OCI-LY7 (cell line): Measurements from ENCODE around the gene OR14K1.

ENCODE experiments used
- CTCF ChIP-seq: fragments of 200-600 bp; sonication (generic); conservative IDR thresholded peaks from 2 replicates; pipeline ENCODE4 v1.5.1; 2014; ENCODE audit warnings: mild to moderate bottlenecking, antibody characterized with exemption, low read length, moderate library complexity, mixed read lengths
- EZH2phosphoT487 ChIP-seq: fragments of 200-600 bp; sonication (generic); IDR thresholded peaks from 2 replicates; pipeline ENCODE4 v1.6.1; 2018; ENCODE audit warnings: low read depth, borderline replicate concordance, mild to moderate bottlenecking, mixed run types, antibody characterized with exemption, low read length, moderate library complexity, mixed read lengths

GRCh38 chr1:247721222-247721621, 17.2 kb upstream of the OR14K1 start:
- TF ChIP-seq CTCF (no peak), EZH2phosphoT487 (no peak)
